Hematopoietic multipotent progenitor cell treated with erythropoietin and hydrocortisone succinate and interleukin-3 and kit ligand, for 4 days (in vitro differentiated cells): ENCODE results near the gene GNB1L.

Experiments
- DNase-seq: peaks from one replicate; pipeline ENCODE4 v3.0.0-alpha.2; 2015

Gene GNB1L, protein sequence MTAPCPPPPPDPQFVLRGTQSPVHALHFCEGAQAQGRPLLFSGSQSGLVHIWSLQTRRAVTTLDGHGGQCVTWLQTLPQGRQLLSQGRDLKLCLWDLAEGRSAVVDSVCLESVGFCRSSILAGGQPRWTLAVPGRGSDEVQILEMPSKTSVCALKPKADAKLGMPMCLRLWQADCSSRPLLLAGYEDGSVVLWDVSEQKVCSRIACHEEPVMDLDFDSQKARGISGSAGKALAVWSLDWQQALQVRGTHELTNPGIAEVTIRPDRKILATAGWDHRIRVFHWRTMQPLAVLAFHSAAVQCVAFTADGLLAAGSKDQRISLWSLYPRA

DNA sequence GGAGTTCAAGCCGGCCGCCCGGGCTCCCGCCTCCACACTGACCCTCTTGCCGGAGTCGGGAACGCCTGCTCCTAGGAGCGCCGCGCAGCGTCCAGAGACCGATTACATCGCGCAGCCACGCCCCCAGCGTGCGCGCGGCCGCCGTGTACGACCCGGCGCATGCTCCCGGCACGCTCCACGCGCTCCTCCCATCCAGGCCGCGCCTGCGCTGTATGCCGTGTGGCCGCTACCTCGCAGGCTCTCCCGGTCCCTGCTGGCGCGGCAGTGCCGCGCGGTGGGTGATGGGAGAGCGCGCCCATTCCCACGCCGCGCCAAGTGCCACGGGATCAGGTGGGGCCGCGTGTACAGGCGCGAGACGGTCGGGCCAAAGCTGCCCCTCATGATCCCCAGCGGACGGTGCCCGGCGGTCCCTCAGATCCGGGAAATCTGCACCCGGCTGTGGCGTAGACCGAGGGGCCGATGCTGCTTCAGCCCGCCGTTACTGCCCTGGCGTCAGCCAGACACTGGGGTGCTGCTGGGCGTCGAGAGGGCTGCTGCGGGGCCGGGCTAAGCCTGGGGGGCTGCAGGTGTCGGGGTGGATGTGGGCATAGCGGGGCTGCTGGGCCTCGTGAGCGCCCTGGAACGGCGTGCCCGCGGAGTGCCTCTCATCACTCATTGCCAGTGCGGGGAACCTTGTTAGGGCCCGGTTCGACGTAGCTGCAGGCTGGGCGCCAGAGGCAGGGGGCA is at the start of gene GNB1L, which contains the start of gene RTL10:
GNB1L (minus strand) TSS at position 97 of the 726 bp plus-strand sequence. CDS start 33,519 bp downstream, outside the sequence.
RTL10 (minus strand) TSS at position 97 of the 726 bp plus-strand sequence. CDS start 2,613 bp downstream, outside the sequence.
- DNase-seq, result peak; percentile 98

GRCh38 chr22:19904174-19904856 is 49.6 kb upstream of the GNB1L start:
- no peak for DNase-seq

- no peak for DNase-seq
Measured at GRCh38 chr22:19903513-19903912, 48.8 kb upstream of the GNB1L start.

DNA sequence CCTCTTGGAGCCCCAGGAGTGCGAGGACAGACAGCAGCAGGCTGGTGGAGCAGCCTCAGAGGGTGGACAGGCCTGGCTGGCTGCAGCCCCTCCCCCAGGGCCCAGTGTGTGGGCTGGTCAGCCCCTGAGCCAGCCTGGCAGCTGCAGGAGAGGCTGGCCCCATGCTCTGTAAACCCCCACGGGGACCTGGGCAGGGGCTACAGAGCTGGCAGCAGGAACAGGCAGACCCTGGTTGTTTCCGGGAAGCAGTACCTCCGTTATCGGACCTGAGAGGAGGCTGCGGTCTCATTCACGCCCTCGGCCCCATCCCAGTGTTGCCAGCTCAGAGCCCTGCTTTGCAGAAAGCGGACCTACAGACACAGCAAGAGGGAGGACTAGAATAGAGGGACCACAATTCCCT is 48.4 kb upstream of the GNB1L start:
- DNase-seq, result no peak

DNA sequence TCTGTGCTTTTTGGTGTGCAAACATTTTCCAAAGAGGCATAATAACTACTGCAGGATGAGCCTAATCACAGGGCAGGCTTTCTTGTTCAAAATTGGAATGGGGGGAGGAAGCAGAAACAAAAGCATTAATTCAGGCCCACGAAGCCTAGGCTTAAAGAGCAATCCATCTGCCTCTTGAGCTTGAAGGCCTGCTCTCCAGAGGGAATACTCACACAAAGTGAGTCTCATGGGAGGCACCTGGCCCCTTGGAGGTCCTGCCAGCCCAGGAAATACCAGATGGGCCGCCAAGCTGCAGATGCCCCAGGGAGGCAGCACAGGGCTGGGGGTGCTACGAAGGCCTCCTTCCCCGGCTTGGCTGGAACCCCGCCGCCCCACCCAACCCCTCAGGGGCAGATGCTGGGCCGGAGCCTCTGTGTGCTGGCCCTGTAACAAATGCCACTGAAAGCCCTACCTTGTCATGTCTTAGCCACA is 47.6 kb upstream of the GNB1L start:
- no peak for DNase-seq

DNA sequence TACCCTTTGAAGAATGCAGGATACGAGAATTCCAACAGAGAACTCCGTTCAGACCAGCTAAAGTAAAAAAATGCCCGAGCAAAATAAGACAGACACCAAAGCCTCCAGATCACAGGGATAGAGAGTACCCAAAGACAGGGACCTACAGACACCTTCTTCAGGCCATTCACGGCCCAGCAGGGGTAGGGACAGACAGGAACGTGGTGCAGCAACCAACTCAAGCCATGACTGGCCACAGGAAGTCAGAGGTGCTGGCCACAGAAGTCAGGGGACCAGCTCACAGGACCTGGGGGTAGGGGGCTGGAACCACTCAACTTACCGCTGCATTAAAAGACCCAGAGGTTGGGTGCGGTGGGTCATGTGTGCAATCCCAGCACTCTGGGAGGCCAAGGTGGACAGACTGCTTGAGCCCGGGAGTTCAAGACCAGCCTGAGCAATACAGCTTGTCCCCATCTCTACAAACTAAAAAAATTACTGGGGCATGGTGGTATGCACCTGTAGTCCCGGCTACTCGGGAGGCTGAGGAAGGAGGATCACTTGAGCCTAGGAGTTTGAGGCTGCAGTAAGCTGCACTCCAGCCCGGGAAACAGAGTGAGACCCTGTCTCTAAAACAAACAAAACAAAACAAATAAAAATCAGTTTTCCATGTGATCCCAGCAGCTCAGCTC is 47.0 kb upstream of the GNB1L start:
- DNase-seq, result no peak

GRCh38 chr22:19900707-19901436 is 46.2 kb upstream of the GNB1L start:
- no peak for DNase-seq

GRCh38 chr22:19898831-19899567 is 44.3 kb upstream of the GNB1L start:
- no peak for DNase-seq

DNA sequence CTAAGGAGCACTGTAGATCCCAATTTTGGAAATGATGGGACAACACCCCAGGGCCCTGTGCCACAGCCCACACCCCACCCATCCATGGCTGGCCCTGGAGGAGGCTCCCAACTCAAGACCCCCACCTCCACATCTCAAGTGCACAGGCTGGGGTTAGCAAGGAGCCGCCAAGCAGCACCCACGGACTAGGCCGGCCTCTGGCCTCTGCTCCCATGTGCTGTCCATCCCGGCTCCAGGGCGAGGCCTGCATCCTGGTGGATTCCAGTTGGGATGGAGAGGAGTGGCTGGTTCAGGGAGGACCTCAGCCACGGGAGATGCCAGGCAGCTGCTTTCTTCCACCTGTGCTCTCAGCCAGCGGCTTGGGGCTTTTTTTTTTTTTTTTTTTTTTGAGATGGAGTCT is 43.5 kb upstream of the GNB1L start:
- DNase-seq, result no peak

DNA sequence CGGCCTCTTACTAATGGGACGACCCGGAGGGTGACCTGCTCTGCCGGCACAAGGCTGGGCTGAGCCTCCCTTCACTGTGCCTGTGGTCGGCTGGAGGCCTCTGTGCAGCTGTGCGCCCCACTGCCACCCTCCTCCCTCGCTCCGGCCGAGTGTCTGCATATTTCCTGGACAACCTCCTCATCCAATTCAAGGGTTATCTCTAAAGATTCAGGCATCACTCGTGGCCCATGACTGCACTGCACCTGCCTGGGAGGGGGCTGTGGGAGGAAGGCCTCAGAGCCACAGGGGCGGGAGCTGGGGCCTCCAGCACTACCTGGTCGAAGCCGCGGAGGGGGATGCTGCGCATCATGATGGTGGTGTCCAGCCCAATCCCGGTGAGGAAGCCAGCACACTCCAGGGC is 43.1 kb upstream of the GNB1L start:
- DNase-seq, result no peak

- DNase-seq, result no peak
Measured at GRCh38 chr22:19896665-19897355, 42.1 kb upstream of the GNB1L start.

DNA sequence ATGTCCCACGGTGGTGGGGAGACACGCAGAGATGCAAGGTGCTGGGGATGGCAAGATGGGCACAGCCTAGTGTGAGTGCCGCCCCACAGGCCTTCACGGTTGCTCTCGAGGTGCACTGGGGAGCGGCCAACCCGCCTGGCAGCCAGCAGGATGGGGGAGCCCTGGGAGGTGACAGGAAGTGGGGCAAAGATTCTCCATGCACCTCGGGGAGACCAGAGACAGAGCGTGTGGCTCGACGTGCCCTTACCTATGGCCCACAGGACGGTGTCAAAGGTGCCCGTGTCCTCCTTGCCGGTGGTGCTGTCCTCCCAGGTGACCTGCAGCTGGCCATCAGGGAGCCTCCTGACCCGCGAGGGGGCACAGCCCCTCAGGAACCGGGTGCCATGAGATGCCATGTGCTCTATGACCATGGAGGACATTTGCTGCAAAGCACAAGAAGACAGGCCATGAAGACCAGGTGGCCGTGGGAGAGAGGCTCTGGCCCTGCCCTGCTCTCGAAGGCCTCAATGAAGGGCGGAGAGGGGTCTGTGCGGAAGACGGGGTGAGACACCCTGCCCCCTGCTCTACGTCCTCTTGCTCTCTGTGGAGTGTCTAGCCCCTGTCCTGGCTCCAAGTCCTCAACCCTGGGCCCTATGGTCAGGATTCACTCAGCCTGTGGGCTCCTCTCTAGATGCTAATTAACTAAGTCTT is 40.6 kb upstream of the GNB1L start:
- no peak for DNase-seq

DNA sequence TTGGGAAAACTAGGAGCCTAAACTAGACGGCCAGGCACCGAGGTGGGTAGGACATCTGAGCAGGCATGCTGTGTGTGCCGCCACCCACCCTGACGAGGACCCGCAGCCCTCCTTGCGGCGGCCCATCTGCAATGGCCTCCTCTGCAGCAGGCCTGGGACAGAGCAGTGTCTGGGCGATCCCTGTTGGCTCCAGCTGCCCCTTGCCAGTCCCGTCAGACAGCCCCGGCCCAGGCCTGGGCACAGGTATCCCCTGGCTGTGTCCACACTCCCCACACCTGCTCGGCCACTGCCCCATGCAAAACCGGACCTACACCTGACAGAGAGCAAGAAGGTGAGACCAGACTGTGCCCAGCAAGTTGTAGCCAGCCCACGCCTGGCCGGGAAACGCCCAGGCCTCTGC is 38.7 kb upstream of the GNB1L start:
- DNase-seq, result no peak

DNA sequence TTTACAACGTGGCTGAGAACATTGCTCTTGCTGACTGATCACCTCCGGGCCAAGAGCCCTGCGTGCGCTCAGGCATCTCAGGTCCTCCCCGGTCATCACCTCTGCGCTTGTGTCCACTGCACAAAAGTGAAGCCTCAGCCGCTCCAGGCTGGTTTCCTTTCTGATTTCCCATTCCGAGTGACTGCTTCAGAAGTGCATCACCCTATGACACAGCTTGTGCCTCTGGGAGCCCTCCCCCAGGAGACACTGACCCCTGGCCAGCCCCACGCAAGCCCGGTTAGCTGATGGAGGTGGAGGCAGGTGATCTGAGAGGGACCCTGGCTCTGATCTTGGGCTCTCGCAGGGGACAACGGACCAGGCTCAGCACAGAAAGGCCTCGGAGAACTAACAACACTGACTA is 38.3 kb upstream of the GNB1L start:
- no peak for DNase-seq

- DNase-seq, result peak; percentile 39
Measured at GRCh38 chr22:19892257-19892879, 37.7 kb upstream of the GNB1L start.

GRCh38 chr22:19891317-19892256 is 36.9 kb upstream of the GNB1L start:
- peak; percentile 96 for DNase-seq

GRCh38 chr22:19890502-19891316 is 36.0 kb upstream of the GNB1L start:
- DNase-seq, result peak; percentile 23

DNA sequence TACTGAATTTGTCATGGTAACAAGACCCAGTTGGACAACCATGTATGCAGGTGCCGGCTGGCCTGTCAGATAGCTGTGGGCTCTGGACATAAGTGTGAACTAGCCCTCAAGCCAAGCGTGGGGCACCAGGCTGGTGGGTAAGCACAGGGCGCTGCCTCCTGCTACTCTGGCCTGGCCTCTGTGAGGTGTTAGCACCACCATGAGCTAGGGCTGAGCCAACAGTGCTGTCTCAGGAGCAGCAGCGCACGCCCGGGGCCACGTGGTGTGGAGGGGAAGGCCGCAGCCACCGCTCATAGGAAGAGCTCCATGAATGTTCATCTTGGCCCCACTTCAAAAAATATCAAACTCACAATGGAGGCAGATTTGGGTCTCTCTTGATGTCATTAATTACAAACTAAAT is 35.3 kb upstream of the GNB1L start:
- peak; percentile 18 for DNase-seq
